Measurements from ENCODE around the gene IFNA7.
"Not testable (repeated sequence)": the region's sequence is repeated elsewhere in the genome, so short reads cannot be mapped to it uniquely, and the experiment has no call there.

IFNA7 gene

DNA sequence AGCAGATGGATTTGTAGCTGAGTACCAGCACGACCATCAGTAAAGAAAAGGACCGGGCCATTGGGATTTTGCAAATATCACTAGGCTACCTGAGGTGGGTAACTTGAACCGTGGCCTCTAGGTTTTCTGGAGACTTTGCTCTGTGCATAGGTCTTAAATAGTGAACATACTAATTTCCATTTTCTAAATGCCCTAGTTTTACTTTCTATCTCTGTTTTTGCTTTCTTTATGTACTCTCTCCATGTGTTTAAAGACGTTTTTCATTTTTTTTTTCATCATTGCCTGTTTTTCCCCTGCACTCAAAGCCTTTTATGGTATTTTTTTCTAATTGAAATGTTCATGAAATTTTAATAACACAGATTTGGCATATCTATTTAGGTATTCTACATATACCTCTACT lies at the start of gene IFNA7:
Gene IFNA7 (minus strand): TSS at position 101 of the 400 bp plus-strand sequence. CDS start 40 bp downstream, at position 61.
- H3K4me2 ChIP-seq, result not testable (repeated sequence)

GRCh38 chr9:21251638-21252037 lies 49.6 kb upstream of the IFNA7 start:
- Histone ChIP-seq H3K27ac (no peak overlapping the region), H3K4me3 (IDR thresholded peaks at IDR 0.05; ENCODE audit: insufficient read depth, low read depth, low read length) (no peak overlapping the region), H3K27me3 (ENCODE audit: insufficient read depth, low read depth) (peaks cover 3% of the 10 kb centered on the region; the same call in 1 of the 2 replicates), H3K36me3 (ENCODE audit: insufficient read depth) (no peaks in the 10 kb centered on the region), H3K9ac (no peak overlapping the region), H3K4me2 (no peak overlapping the region), H4K20me1 (ENCODE audit: insufficient read depth) (no peaks in the 10 kb centered on the region), H2AFZ (ENCODE audit: low read depth) (no peak overlapping the region), H3K79me2 (ENCODE audit: insufficient read depth, low read depth) (no peaks in the 10 kb centered on the region), H3K4me1 (ENCODE audit: low read depth, poor library complexity, severe bottlenecking) (peaks cover 5% of the 10 kb centered on the region)
- TF ChIP-seq, protein P1, sequence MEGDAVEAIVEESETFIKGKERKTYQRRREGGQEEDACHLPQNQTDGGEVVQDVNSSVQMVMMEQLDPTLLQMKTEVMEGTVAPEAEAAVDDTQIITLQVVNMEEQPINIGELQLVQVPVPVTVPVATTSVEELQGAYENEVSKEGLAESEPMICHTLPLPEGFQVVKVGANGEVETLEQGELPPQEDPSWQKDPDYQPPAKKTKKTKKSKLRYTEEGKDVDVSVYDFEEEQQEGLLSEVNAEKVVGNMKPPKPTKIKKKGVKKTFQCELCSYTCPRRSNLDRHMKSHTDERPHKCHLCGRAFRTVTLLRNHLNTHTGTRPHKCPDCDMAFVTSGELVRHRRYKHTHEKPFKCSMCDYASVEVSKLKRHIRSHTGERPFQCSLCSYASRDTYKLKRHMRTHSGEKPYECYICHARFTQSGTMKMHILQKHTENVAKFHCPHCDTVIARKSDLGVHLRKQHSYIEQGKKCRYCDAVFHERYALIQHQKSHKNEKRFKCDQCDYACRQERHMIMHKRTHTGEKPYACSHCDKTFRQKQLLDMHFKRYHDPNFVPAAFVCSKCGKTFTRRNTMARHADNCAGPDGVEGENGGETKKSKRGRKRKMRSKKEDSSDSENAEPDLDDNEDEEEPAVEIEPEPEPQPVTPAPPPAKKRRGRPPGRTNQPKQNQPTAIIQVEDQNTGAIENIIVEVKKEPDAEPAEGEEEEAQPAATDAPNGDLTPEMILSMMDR (conservative IDR thresholded peaks at IDR 0.05; ENCODE audit: low read depth, low read length), result no peak

More for the DNA sequence above, at the start of gene IFNA7:
- H3K27me3 ChIP-seq (ENCODE audit: insufficient read depth, low read depth); H3K79me2 ChIP-seq (ENCODE audit: insufficient read depth, low read depth); H3K36me3 ChIP-seq (ENCODE audit: insufficient read depth); H3K27ac ChIP-seq; H4K20me1 ChIP-seq (ENCODE audit: insufficient read depth); H3K4me1 ChIP-seq (ENCODE audit: low read depth, poor library complexity, severe bottlenecking); H3K4me3 ChIP-seq (IDR thresholded peaks at IDR 0.05; ENCODE audit: insufficient read depth, low read depth, low read length); H2AFZ ChIP-seq (ENCODE audit: low read depth); H3K9ac ChIP-seq: not testable (repeated sequence)

GRCh38 chr9:21251190-21251589 lies 49.2 kb upstream of the IFNA7 start:
- no peak overlapping the region for H3K9ac ChIP-seq
- no peak overlapping the region for H3K27ac ChIP-seq
- H2AFZ ChIP-seq (ENCODE audit: low read depth), result no peak overlapping the region
- H3K4me1 ChIP-seq (ENCODE audit: low read depth, poor library complexity, severe bottlenecking), result peaks cover 5% of the 10 kb centered on the region
- no peaks in the 10 kb centered on the region for H3K36me3 ChIP-seq (ENCODE audit: insufficient read depth)
- no peaks in the 10 kb centered on the region for H4K20me1 ChIP-seq (ENCODE audit: insufficient read depth)
- no peak overlapping the region for H3K4me3 ChIP-seq (IDR thresholded peaks at IDR 0.05; ENCODE audit: insufficient read depth, low read depth, low read length)
- H3K79me2 ChIP-seq (ENCODE audit: insufficient read depth, low read depth), result no peaks in the 10 kb centered on the region
- no peaks in the 10 kb centered on the region; the same call in 1 of the 2 replicates for H3K27me3 ChIP-seq (ENCODE audit: insufficient read depth, low read depth)
- TF ChIP-seq, protein P1 (conservative IDR thresholded peaks at IDR 0.05; ENCODE audit: low read depth, low read length), result no peak
- H3K4me2 ChIP-seq, result no peak overlapping the region

DNA sequence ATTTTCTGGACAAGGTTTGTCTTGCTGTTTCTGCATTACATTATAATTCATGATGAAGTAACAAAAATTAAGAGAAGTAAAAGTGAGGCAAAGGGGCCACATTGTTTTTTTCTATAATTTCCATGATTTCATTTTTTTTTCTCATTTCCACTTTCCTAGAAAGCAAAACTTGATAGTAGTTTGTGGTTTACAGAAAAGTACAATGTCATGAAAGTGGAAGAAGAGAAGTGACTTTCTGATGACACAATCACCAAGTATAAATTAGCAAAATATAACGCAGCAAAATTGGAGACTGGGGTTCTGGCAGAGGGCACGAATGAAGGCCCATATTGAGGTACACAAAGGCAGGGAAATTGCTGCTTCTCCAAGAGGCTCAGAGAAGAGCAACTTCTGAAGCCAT lies 42.8 kb upstream of the IFNA7 start:
- TF ChIP-seq, protein P1 (conservative IDR thresholded peaks at IDR 0.05; ENCODE audit: low read depth, low read length), result no peak
- H3K27me3 ChIP-seq (ENCODE audit: insufficient read depth, low read depth), result no peaks in the 10 kb centered on the region
- H3K4me3 ChIP-seq (IDR thresholded peaks at IDR 0.05; ENCODE audit: insufficient read depth, low read depth, low read length), result no peak overlapping the region
- no peaks in the 10 kb centered on the region for H3K79me2 ChIP-seq (ENCODE audit: insufficient read depth, low read depth)
- H3K36me3 ChIP-seq (ENCODE audit: insufficient read depth), result no peaks in the 10 kb centered on the region
- H3K4me2 ChIP-seq, result no peak overlapping the region
- H2AFZ ChIP-seq (ENCODE audit: low read depth), result no peak overlapping the region
- H3K27ac ChIP-seq, result no peak overlapping the region
- no peaks in the 10 kb centered on the region for H4K20me1 ChIP-seq (ENCODE audit: insufficient read depth)
- H3K9ac ChIP-seq, result no peak overlapping the region
- H3K4me1 ChIP-seq (ENCODE audit: low read depth, poor library complexity, severe bottlenecking), result peaks cover 7% of the 10 kb centered on the region

- no peaks in the 10 kb centered on the region for H3K27me3 ChIP-seq (ENCODE audit: insufficient read depth, low read depth)
Observed at GRCh38 chr9:21239911-21240310, 37.9 kb upstream of the IFNA7 start, which contains the start of gene IFNA14. TSS of gene IFNA14 (minus strand) at chr9:21240005. CDS start at chr9:21239935, 70 bp downstream.

GRCh38 chr9:21236360-21236714 lies 34.3 kb upstream of the IFNA7 start:
- H3K9ac ChIP-seq; H3K4me1 ChIP-seq (ENCODE audit: low read depth, poor library complexity, severe bottlenecking); H3K27me3 ChIP-seq (ENCODE audit: insufficient read depth, low read depth); H3K4me3 ChIP-seq (IDR thresholded peaks at IDR 0.05; ENCODE audit: insufficient read depth, low read depth, low read length); H3K36me3 ChIP-seq (ENCODE audit: insufficient read depth); H3K27ac ChIP-seq; H3K4me2 ChIP-seq; H3K79me2 ChIP-seq (ENCODE audit: insufficient read depth, low read depth); H4K20me1 ChIP-seq (ENCODE audit: insufficient read depth); H2AFZ ChIP-seq (ENCODE audit: low read depth): not testable (repeated sequence)

More at GRCh38 chr9:21239911-21240310, 37.9 kb upstream of the IFNA7 start, which contains the start of gene IFNA14:
- Histone ChIP-seq H3K79me2 (ENCODE audit: insufficient read depth, low read depth) (no peaks in the 10 kb centered on the region), H3K4me2 (no peak within 1 kb of the TSS), H3K4me1 (ENCODE audit: low read depth, poor library complexity, severe bottlenecking) (peaks cover 5% of the 10 kb centered on the region), H2AFZ (ENCODE audit: low read depth) (no peak within 1 kb of the TSS), H3K27ac (no peak within 1 kb of the TSS), H3K4me3 (IDR thresholded peaks at IDR 0.05; ENCODE audit: insufficient read depth, low read depth, low read length) (no peak within 1 kb of the TSS), H4K20me1 (ENCODE audit: insufficient read depth) (no peaks in the 10 kb centered on the region), H3K36me3 (ENCODE audit: insufficient read depth) (no peaks in the 10 kb centered on the region), H3K9ac (no peak within 1 kb of the TSS)
- TF ChIP-seq, protein P1 (conservative IDR thresholded peaks at IDR 0.05; ENCODE audit: low read depth, low read length), result no peak
